CD4-positive, alpha-beta T cell treated with Interleukin-12 subunit alpha and Interleukin-12 subunit beta, for 1 hour (primary cell): ENCODE measurements around the gene LCE2A.
"Not testable (repeated sequence)": the region's sequence is repeated elsewhere in the genome, so short reads cannot be mapped to it uniquely, and the experiment has no call there.

Experiments used
- DNase-seq: peaks from one replicate; pipeline ENCODE4 v3.0.0-alpha.2; 2020

Gene LCE2A

GRCh38 chr1:152697701-152698600 lies at the start of gene LCE2A:
Gene LCE2A, plus strand, starts transcription at chr1:152698345. Its CDS starts 557 bp downstream, at chr1:152698902.
- DNase-seq: no peak

GRCh38 chr1:152654110-152654509 lies 44.0 kb upstream of the LCE2A start:
- DNase-seq: peak; percentile 46

GRCh38 chr1:152656459-152656858 lies 41.7 kb upstream of the LCE2A start:
- DNase-seq: no peak

GRCh38 chr1:152657677-152658076 lies 40.5 kb upstream of the LCE2A start:
- DNase-seq: no peak

- DNase-seq: no peak
These were observed 39.5 kb upstream of the LCE2A start for GRCh38 chr1:152658649-152659048.

- DNase-seq: no peak
These were observed 35.0 kb upstream of the LCE2A start, which contains the start of gene LCE2D for GRCh38 chr1:152663098-152663497. Gene LCE2D, plus strand, starts transcription at chr1:152663380. Its CDS starts 726 bp downstream, at chr1:152664106.

- not testable (repeated sequence) for DNase-seq
These were observed 32.0 kb upstream of the LCE2A start for GRCh38 chr1:152666171-152666570.

- no peak for DNase-seq
These were observed 30.5 kb upstream of the LCE2A start for GRCh38 chr1:152667648-152668047.

GRCh38 chr1:152673016-152673415 lies 25.1 kb upstream of the LCE2A start:
- no peak for DNase-seq

- DNase-seq: not testable (repeated sequence)
These were observed 23.2 kb upstream of the LCE2A start, which contains the start of gene LCE2C for GRCh38 chr1:152674983-152675382. Gene LCE2C, plus strand, starts transcription at chr1:152675279. Its CDS starts 737 bp downstream, at chr1:152676016.

- no peak for DNase-seq
These were observed 18.7 kb upstream of the LCE2A start for GRCh38 chr1:152679459-152679858.

- no peak for DNase-seq
These were observed 16.5 kb upstream of the LCE2A start for GRCh38 chr1:152681616-152682015.

- DNase-seq: no peak
These were observed 14.3 kb upstream of the LCE2A start for GRCh38 chr1:152683846-152684245.

GRCh38 chr1:152685823-152686222 lies 12.3 kb upstream of the LCE2A start, which contains the start of gene LCE2B:
Gene LCE2B, plus strand, starts transcription at chr1:152686123. Its CDS starts 721 bp downstream, at chr1:152686844.
- not testable (repeated sequence) for DNase-seq

GRCh38 chr1:152699746-152700145 lies 1.6 kb downstream of the LCE2A start:
- no peak for DNase-seq

GRCh38 chr1:152707860-152708259 lies 9.7 kb downstream of the LCE2A start, which contains the start of gene LCE4A:
Gene LCE4A, plus strand, starts transcription at chr1:152708160. Its CDS starts 916 bp downstream, at chr1:152709076.
- no peak for DNase-seq

GRCh38 chr1:152718238-152718637 lies 20.1 kb downstream of the LCE2A start:
- no peak for DNase-seq

GRCh38 chr1:152725261-152725660 lies 27.1 kb downstream of the LCE2A start:
- DNase-seq: no peak

GRCh38 chr1:152728986-152729385 lies 30.8 kb downstream of the LCE2A start:
- DNase-seq: no peak

GRCh38 chr1:152735648-152736047 lies 37.5 kb downstream of the LCE2A start:
- DNase-seq: no peak

GRCh38 chr1:152737997-152738396 lies 39.9 kb downstream of the LCE2A start:
- DNase-seq: no peak

GRCh38 chr1:152739841-152740240 lies 41.7 kb downstream of the LCE2A start:
- DNase-seq: no peak

GRCh38 chr1:152741656-152742055 lies 43.5 kb downstream of the LCE2A start:
- no peak for DNase-seq
